SU-DHL-6 (cell line): ENCODE results near the gene ZNF311.

Experiments
- H2AFZ ChIP-seq: fragments of 200-600 bp; sonication (generic); 2 replicates; pipeline ENCODE4 v1.6.1; 2014; ENCODE audit warnings: low read depth, mild to moderate bottlenecking, moderate library complexity, mixed read lengths, antibody characterized with exemption, low read length; ENCODE audit not compliant: severe bottlenecking
- H3F3A ChIP-seq: fragments of 200-600 bp; shearing (Covaris generic); 2 replicates; pipeline ENCODE4 v1.6.0; 2016; ENCODE audit warnings: antibody characterized with exemption, mild to moderate bottlenecking; ENCODE audit not compliant: insufficient read depth
- H3K27ac ChIP-seq: fragments of 200-600 bp; sonication (generic); 2 replicates; pipeline ENCODE4 v1.5.1; 2016; ENCODE audit warnings: low read depth, mild to moderate bottlenecking, low read length, moderate library complexity, mixed read lengths
- H3K27me3 ChIP-seq: fragments of 200-600 bp; sonication (generic), shearing (Covaris generic); 2 replicates; pipeline ENCODE4 v1.6.0; 2014; ENCODE audit warnings: mild to moderate bottlenecking, low read length
- H3K36me3 ChIP-seq: fragments of 200-600 bp; sonication (generic); 2 replicates; pipeline ENCODE4 v1.6.1; 2014; ENCODE audit warnings: mild to moderate bottlenecking, low read length, mixed read lengths
- H3K4me2 ChIP-seq: fragments of 300-600, 200-600 bp; shearing (Covaris generic), sonication (generic); 2 replicates; pipeline ENCODE4 v1.6.0; 2014; ENCODE audit warnings: low read length, low read depth, mild to moderate bottlenecking; ENCODE audit not compliant: poor library complexity, severe bottlenecking
- H3K4me3 ChIP-seq: fragments of 200-600 bp; sonication (generic); 2 replicates; pipeline ENCODE4 v1.5.1; 2014; ENCODE audit warnings: antibody characterized with exemption, low read length, mild to moderate bottlenecking, mixed read lengths; ENCODE audit not compliant: insufficient read depth, poor library complexity, severe bottlenecking
- H3K79me2 ChIP-seq: fragments of 200-600 bp; sonication (generic); 2 replicates; pipeline ENCODE4 v1.6.1; 2014; ENCODE audit warnings: mild to moderate bottlenecking, low read length, moderate library complexity; ENCODE audit not compliant: insufficient read depth
- H3K9ac ChIP-seq: fragments of 200-600 bp; sonication (generic); 2 replicates; pipeline ENCODE4 v1.7.0; 2014; ENCODE audit warnings: mild to moderate bottlenecking, low read length
- H3K9me2 ChIP-seq: fragments of 200-600 bp; sonication (generic); replicated peaks from 2 replicates; pipeline ENCODE4 v1.6.1; 2014; ENCODE audit warnings: low read length; ENCODE audit not compliant: insufficient read depth
- H3K9me3 ChIP-seq: fragments of 200-600 bp; sonication (generic); 2 replicates; pipeline ENCODE4 v1.6.1; 2014; ENCODE audit warnings: low read length, mixed read lengths; ENCODE audit not compliant: insufficient read depth
- H4K20me1 ChIP-seq: fragments of 200-600 bp; sonication (generic); 2 replicates; pipeline ENCODE4 v1.6.1; 2014; ENCODE audit warnings: low read depth, mild to moderate bottlenecking, antibody characterized with exemption, low read length, moderate library complexity, mixed read lengths
- CTCF ChIP-seq: fragments of 200-600 bp; sonication (generic); IDR thresholded peaks from one replicate; pipeline ENCODE4 v1.5.1; 2017; ENCODE audit warnings: antibody characterized with exemption, mild to moderate bottlenecking, low read length, moderate library complexity; ENCODE audit not compliant: insufficient read depth, poor library complexity, severe bottlenecking
- EZH2phosphoT487 ChIP-seq: fragments of 200-600 bp; sonication (generic), shearing (Covaris generic); conservative IDR thresholded peaks from 2 replicates; pipeline ENCODE4 v1.6.1; 2018; ENCODE audit warnings: mild to moderate bottlenecking, antibody characterized with exemption, low read length, moderate library complexity, mixed read lengths

Gene ZNF311

GRCh38 chr6:28945349-28945748 is 59.8 kb downstream of the ZNF311 start:
- no peaks in the 10 kb centered on the region for H4K20me1 ChIP-seq
- no peaks in the 10 kb centered on the region for H3K9me2 ChIP-seq
- no peaks in the 10 kb centered on the region for H3K27me3 ChIP-seq
- no peak overlapping the region for H3K4me3 ChIP-seq
- H3K27ac ChIP-seq: no peak overlapping the region
- no peaks in the 10 kb centered on the region for H3K79me2 ChIP-seq
- no peak overlapping the region for H3K4me2 ChIP-seq
- no peak overlapping the region for H2AFZ ChIP-seq
- no peak overlapping the region for H3K9ac ChIP-seq
- TF ChIP-seq EZH2phosphoT487 (no peak), CTCF (no peak)
- no peaks in the 10 kb centered on the region for H3K9me3 ChIP-seq
- peaks cover 4% of the 10 kb centered on the region; the same call in 1 of the 2 replicates for H3F3A ChIP-seq
- H3K36me3 ChIP-seq: no peaks in the 10 kb centered on the region
